H1 (cell line): ENCODE measurements around the gene CXCL6.

Experiments used
- BRCA1 ChIP-seq: IDR thresholded peaks from 2 replicates; pipeline ENCODE4 v1.6.1; 2012; ENCODE audit warnings: low read depth, low read length, improper control_type of control experiment
- CBX8 ChIP-seq: fragments of 300-800, 300-1000 bp; sonication (generic); IDR thresholded peaks from 2 replicates; pipeline ENCODE4 v1.7.1; 2016; ENCODE audit warnings: low read depth, low read length, borderline replicate concordance
- EGR1 ChIP-seq: IDR thresholded peaks from 2 replicates; pipeline ENCODE4 v1.6.1; 2011; ENCODE audit warnings: low read depth, low read length, borderline replicate concordance
- JUND ChIP-seq: IDR thresholded peaks from 2 replicates; pipeline ENCODE4 v1.6.1; 2011; ENCODE audit warnings: mild to moderate bottlenecking, improper control_type of control experiment, low read length
- KDM5A ChIP-seq: fragments of 200-600 bp; IDR thresholded peaks from 2 replicates; pipeline ENCODE4 v1.7.1; 2012; ENCODE audit warnings: mild to moderate bottlenecking, low read length, inconsistent platforms, mixed read lengths
- MAFK ChIP-seq: IDR thresholded peaks from 2 replicates; pipeline ENCODE4 v1.6.1; 2012; ENCODE audit warnings: low read depth, mild to moderate bottlenecking, improper control_type of control experiment, low read length
- POLR2AphosphoS5 ChIP-seq: IDR thresholded peaks from 2 replicates; pipeline ENCODE4 v1.6.1; 2011; ENCODE audit warnings: low read depth, low read length
- POU5F1 ChIP-seq: IDR thresholded peaks from 2 replicates; pipeline ENCODE4 v1.6.1; 2011; ENCODE audit warnings: low read depth, mild to moderate bottlenecking, low read length, moderate library complexity
- RNF2 ChIP-seq: fragments of 200-900, 300-1000 bp; sonication (generic); IDR thresholded peaks from 2 replicates; pipeline ENCODE4 v1.7.1; 2016; ENCODE audit warnings: borderline replicate concordance, low read depth, mild to moderate bottlenecking, antibody characterized with exemption, low read length; ENCODE audit not compliant: poor library complexity, severe bottlenecking; ENCODE audit errors: missing control alignments
- SUZ12 ChIP-seq: fragments of 200-600 bp; sonication (generic); IDR thresholded peaks from 2 replicates; pipeline ENCODE4 v1.6.1; 2012; ENCODE audit warnings: mild to moderate bottlenecking, inconsistent platforms, low read length, moderate library complexity, mixed read lengths
- TCF12 ChIP-seq: IDR thresholded peaks from 2 replicates; pipeline ENCODE4 v1.6.1; 2011; ENCODE audit warnings: low read depth, mild to moderate bottlenecking, low read length
- TF ChIP-seq, protein P1 (sequence below), 3 experiments: IDR thresholded peaks; 1 replicate in 2 of 3; 2 replicates in 1 of 3; pipeline versions ENCODE4 v1.5.1 to v1.6.1; 2011; ENCODE audit warnings: low read length in 3 of 3, mild to moderate bottlenecking in 3 of 3, inconsistent platforms in 2 of 3, low read depth in 1 of 3, moderate library complexity in 1 of 3; ENCODE audit not compliant: insufficient read depth in 1 of 3; ENCODE audit errors: control extremely low read depth in 1 of 3

DNA sequence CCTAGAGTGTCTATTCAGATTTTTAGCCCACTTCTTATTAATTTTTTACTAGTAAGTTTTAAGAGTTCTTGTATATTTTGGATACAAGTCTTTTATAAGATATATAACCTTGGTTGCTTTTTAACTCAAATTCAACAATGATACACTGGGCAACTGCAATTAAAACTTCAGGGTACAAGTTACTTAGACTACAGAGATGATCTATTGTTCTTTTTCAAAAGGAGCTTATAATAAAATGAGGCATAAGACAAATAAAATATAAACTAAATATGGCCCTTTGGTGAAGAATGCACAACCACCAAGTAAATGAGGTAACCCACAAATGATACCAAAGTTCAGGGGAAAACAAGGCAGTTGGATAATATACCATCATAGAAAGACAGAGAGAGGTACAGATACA lies 37.6 kb upstream of the CXCL6 start:
- TF ChIP-seq EGR1 (no peak), BRCA1 (no peak), POU5F1 (no peak), KDM5A (no peak), TCF12 (no peak), SUZ12 (no peak), CBX8 (no peak), POLR2AphosphoS5 (no peak), RNF2 (no peak), MAFK (no peak), JUND (no peak)
- TF ChIP-seq, protein P1, sequence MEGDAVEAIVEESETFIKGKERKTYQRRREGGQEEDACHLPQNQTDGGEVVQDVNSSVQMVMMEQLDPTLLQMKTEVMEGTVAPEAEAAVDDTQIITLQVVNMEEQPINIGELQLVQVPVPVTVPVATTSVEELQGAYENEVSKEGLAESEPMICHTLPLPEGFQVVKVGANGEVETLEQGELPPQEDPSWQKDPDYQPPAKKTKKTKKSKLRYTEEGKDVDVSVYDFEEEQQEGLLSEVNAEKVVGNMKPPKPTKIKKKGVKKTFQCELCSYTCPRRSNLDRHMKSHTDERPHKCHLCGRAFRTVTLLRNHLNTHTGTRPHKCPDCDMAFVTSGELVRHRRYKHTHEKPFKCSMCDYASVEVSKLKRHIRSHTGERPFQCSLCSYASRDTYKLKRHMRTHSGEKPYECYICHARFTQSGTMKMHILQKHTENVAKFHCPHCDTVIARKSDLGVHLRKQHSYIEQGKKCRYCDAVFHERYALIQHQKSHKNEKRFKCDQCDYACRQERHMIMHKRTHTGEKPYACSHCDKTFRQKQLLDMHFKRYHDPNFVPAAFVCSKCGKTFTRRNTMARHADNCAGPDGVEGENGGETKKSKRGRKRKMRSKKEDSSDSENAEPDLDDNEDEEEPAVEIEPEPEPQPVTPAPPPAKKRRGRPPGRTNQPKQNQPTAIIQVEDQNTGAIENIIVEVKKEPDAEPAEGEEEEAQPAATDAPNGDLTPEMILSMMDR (IDR thresholded peaks at IDR 0.05; ENCODE audit: control extremely low read depth in 1 of 3, insufficient read depth in 1 of 3, low read depth in 1 of 3, low read length in 3 of 3), result no peak
